Pons (tissue), 1 donor: Measurements from ENCODE around the gene AGRP.

Experiments used
- DNase-seq: peaks from one replicate; pipeline ENCODE4 v3.0.0-alpha.2; 2016; ENCODE audit warnings: low spot score

AGRP gene

GRCh38 chr16:67463059-67463458 lies 20.3 kb downstream of the AGRP start:
- no peak for DNase-seq

- DNase-seq = no peak
Observed at GRCh38 chr16:67462279-67462655, 21.1 kb downstream of the AGRP start.

- no peak for DNase-seq
Observed at GRCh38 chr16:67461600-67462278, 21.6 kb downstream of the AGRP start.

- no peak for DNase-seq
Observed at GRCh38 chr16:67460961-67461360, 22.4 kb downstream of the AGRP start.

- DNase-seq = no peak
Observed at GRCh38 chr16:67460168-67460567, 23.2 kb downstream of the AGRP start.

- no peak for DNase-seq
Observed at GRCh38 chr16:67459861-67460150, 23.5 kb downstream of the AGRP start.

- peak; percentile 9 for DNase-seq
Observed at GRCh38 chr16:67459066-67459860, 24.1 kb downstream of the AGRP start.

- DNase-seq = no peak
Observed at GRCh38 chr16:67458121-67458641, 25.2 kb downstream of the AGRP start.

- DNase-seq = no peak
Observed at GRCh38 chr16:67457611-67458010, 25.7 kb downstream of the AGRP start.

GRCh38 chr16:67456391-67457081 lies 26.8 kb downstream of the AGRP start:
- peak; percentile 40 for DNase-seq

GRCh38 chr16:67454852-67455251 lies 28.5 kb downstream of the AGRP start:
- DNase-seq = no peak

- no peak for DNase-seq
Observed at GRCh38 chr16:67454104-67454503, 29.2 kb downstream of the AGRP start.

- no peak for DNase-seq
Observed at GRCh38 chr16:67451704-67452435, 31.5 kb downstream of the AGRP start.

GRCh38 chr16:67451061-67451703 lies 32.2 kb downstream of the AGRP start:
- DNase-seq = no peak

- DNase-seq = no peak
Observed at GRCh38 chr16:67449739-67450138, 33.6 kb downstream of the AGRP start.

- DNase-seq = no peak
Observed at GRCh38 chr16:67449336-67449735, 34.0 kb downstream of the AGRP start.

GRCh38 chr16:67448580-67448979 lies 34.8 kb downstream of the AGRP start:
- no peak for DNase-seq

- no peak for DNase-seq
Observed at GRCh38 chr16:67447508-67448076, 35.8 kb downstream of the AGRP start.

- DNase-seq = no peak
Observed at GRCh38 chr16:67446968-67447507, 36.3 kb downstream of the AGRP start.

GRCh38 chr16:67445913-67446907 lies 37.1 kb downstream of the AGRP start:
- DNase-seq = no peak
